ENCODE measurements around the gene ATP1A3.

GRCh38 chr19:41995959-41996797, 2.1 kb upstream of the ATP1A3 start:
- TF ChIP-seq CTCF (conservative IDR thresholded peaks at IDR 0.05; ENCODE audit: low read depth, low read length) (no peak), EZH2 (IDR thresholded peaks at IDR 0.05; ENCODE audit: low read length, unreplicated experiment) (no peak), EZH2phosphoT487 (IDR thresholded peaks at IDR 0.05; ENCODE audit: borderline replicate concordance, low read length) (no peak)

Data from PC-3 (cell line).